ENCODE data around the gene EPS8. TPM values are rescaled to one million over a fixed set of nuclear protein-coding genes. Genes with fewer than 3 reads are reported as not detected.

The EPS8 gene
- polyA plus RNA-seq (ENCODE audit: insufficient read length) = 34.5 TPM

DNA sequence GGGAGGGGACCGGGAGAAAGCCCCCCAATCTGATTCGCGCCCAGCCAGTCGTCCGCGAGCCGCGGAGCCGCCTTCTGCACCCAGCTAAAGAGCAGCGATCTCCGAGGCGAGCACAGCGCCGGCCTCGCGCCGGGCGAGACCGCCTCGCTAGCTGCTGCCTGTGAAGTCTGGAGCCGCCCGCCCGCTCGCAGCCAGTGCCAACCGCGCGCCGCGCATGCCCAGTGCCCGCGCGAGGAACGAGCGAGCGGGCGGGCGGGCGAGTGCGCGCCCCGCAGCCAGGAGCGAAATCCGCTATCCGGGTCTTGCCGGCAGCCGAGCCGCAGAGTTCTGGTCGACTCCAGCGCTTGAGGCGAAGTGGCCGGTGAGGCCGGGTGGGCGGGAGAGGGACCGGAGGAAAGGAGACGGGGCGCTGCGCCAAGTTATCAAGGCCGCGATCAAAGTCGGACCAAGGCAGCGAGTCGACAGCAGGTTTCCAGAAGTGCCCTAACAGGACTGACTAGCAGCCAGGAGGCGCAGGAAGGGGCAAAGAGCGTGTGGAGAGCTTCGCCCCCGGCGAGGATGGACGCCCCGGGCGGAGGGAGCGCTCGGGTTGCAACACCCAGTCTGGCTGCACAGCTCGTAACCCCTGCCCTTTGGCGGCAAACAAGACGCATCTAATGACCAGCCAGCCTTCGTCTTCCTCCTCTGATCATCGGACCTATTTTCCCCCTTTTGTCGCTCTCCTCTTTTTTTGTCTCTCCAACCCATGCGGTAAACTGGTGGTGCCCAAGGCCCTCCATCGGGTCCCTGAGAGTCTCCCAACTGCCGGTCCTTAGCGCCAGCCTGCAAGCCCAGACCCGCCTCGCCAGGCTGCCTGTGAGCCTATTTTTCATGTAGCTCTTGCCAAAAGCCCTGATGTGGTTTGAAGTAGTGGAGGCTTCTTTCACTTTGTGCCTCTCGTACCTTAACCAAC is at the start of gene EPS8:
TSS of gene EPS8 (minus strand) at position 169 of the 952 bp plus-strand sequence. CDS start 106,437 bp downstream, outside the sequence.
- peak; percentile 93 for DNase-seq

DNA sequence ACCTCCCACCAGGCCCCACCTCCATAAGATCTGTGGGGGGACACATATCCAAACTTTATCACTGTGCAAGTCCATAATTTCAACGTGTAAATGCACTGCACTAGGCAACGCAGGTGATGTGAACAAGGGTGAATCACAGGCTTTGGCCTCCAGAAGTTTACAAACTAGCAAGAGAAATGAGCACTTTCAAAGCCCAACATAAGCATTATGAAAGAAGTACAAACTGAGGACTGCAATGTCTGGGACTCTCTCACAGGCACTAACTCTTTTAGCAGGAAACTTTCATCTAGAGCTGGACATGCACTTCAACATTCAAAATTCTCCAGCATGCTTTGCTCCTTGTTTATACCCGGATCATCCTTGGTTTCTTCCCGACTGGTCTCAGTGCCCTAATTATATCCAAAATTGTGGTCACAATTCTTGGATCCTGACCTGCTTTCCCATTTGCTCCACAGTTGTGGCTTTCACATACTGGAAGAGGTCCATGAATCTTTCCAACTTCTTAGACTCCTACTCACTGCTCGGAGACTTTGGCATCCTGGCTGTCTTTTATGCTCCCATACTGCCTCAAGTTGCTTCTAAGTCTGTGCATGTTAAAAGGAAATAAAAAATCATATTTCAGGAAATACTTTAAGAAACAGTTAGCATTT is 48.1 kb upstream of the EPS8 start:
- DNase-seq = peak; percentile 46

DNA sequence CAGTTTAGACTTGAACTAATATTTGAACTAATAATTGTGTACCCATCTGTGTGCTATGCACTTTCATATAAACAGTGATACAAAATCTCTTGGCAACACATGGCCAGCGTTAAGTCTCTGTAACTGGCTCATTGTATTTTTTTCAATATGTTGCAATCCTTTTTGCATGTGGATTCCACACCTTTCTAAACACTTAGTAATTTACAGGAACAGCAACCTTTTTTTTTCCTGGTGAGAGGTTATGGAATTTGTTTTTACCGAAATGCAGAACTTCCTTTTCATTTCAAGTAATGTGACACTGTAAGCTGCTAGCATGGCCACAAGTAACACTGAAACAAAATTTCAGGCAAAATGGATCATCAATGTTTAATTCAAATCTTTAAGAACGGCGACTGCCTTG is 45.4 kb upstream of the EPS8 start:
- DNase-seq = no peak

DNA sequence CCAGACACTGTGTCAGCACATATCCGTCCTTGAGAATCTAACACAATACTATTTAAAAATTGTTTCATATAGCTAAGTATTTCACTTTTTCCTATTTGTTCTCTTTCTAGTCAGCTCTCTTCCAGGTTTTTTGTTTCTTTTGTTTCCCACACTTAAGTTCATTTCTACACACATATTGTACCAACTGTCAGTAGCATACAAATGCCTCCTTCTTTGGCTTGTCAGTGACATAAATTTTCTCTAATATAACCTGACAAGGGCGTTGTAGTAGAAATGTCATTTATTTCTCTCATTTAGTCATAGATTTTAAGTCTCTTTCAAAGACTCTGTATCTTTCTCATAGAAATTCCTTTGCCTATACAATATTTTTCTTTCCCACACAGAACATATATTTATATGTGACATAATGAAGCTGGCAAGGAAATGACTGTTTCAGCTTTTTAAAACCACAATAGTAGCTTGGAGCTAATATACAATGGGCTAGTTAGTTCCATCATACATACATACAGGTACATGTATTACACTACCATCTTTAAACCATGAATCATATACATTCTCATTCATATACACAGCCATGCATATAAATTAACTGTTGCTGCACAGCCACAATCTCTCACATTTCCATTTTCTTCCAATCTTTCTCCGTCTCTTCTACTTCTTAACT is 42.3 kb upstream of the EPS8 start:
- DNase-seq = no peak

DNA sequence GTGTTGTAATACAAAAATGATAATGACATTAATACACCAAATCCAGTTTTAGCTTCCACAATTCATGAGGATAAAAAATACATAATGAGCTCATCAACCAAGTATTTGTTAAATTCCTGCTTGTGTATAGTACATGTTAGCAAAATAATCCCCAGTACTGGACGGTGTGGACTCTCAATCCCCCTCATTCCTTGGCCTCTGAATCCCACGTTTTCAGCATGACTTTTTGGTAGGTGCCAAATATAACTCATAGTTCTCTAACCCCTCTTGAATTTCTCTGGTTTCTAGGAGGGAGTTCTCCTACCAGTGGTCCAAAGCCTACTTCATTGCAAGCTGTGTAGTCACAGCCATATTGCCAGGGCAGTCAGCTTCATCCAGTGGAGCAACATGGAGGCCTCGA is 41.4 kb upstream of the EPS8 start:
- DNase-seq = no peak

DNA sequence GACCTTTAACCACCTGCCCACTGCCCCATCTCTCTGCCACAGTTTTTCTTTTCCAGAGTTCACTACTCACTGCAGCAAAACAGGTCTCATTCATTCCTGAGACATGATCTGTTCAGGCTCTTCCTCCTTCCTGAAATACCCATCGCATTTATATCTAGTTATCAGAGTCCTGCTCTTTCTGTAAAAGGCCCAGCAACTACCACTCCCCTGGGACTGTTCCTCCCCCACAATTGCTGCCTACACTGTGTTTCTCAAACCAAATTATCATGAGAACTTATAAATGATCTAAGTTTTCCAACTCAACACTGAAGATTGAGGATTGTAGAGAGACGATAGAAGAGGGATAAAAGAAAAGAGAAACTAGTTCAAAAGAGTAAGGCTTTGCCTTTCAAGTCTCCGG is 40.8 kb upstream of the EPS8 start:
- no peak for DNase-seq

DNA sequence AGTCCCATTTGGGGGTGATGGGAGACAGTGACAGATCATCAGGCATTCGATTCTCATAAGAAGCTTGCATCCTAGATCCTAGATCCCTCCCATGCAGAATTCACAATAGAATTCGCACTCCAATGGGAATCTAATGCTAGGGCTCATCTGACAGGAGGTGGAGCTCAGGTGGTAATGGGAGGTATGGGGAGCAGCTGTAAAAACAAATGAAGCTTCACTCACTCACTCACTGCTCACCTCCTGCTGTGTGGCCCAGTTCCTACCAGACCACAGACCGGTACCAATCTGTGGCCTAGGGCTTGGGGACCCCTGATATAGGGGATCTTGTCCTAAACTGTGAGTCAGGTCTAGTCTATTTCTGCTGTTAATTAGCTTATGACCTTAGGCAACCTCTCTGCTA is 40.1 kb upstream of the EPS8 start:
- no peak for DNase-seq

DNA sequence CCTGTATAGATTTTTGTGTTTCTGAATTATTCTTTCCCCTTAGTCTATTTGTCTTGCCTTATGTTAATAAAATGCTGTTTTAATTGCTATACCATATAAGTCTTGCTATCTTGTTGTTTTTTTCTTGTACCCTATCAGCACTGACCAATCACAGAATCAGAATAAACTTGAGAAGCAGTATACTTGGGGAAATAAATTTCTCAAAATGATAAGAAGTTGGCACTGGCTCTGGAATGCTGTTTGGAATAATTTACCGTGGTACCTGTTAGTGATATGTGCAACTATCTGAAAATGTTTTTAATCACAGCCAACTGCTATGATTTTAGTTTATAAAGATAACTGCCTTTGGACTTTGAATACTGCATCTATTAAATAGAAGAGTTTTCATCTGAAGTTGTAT is 37.9 kb upstream of the EPS8 start:
- no peak for DNase-seq

DNA sequence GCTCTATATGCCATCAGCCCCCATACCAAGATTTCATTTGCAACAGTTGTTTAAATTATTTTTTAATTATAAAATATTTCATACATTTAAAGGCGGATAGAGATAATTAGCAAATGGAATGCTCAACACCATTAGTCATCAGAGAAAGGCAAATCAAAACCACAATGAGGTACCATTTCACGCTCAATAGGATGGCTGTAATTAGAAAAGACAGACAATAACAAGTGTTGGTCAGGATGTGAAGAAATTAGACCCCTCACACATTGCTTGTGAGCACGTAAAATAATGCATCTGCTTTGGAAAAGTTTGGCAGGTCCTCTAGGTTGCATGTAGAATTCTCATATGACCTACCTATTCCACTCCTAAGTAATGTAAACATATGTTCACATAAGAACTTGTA is 35.3 kb upstream of the EPS8 start:
- no peak for DNase-seq

DNA sequence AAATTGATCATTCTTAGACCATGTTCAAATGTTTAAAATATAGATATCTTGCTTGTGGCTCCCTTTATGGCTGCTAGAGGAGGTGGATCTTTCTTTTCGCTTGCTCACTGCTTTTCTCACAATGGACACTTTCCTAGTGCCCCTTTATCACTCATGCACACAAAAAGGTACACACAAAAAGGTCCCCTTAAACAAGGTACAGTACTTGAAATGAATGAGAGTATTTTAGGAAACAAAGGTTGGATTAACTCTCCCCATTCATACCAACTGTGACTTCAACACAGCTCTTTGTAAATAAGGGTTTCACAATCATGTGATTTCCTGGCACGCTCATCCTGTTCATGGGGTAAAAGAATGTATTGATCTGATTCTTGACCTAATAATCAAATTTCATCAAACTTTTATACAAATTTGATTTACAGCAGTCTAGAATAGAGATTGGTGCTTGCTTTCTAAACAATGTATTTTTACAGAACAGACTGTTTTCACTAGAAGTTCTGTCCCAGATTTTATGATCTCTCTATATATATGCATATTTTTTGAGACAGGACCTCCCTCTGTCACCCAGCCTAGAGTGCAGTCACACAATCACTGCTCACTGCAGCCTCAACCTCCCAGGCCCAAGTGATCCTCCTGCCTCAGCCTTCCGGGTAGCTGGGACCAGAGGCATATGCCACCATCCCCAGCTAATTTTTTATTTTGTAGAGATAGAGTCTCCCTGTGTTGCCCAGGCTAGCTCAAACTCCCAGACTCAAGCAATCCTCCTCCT is 34.4 kb upstream of the EPS8 start:
- no peak for DNase-seq

DNA sequence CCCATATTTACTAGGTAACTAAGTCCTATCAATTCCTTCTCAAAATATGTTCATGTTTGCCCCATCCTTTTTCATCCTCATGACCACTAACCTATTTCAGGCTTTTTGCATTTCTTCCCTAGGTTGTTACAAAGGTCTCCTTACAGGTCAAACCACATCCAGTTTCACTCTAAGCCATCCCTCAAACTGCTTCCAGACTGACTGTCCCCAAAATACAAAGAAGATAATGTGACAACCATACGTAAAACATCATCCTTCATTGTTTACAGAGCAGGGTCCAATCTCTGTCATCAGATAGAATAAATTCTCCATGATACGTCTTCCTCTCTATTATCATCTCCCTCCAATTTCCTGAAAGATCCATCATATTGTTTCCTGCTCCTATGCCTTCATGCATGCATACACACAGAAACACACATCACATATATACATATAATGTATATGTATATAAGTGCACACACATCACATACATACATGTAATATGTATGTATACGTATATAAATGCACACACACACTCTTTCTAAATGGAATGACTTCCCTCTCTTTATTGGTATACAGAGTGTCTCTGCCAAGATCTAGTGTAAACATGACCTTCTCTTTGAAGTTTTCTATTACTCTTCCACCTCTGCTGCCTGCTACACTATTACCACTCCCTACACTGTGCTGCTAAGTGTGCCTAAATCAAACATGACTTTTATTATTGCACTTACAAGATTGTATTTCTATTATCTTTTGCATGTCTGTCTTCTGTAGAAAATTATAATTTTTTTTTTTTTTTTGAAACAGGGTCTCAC is 30.7 kb upstream of the EPS8 start:
- DNase-seq = no peak

DNA sequence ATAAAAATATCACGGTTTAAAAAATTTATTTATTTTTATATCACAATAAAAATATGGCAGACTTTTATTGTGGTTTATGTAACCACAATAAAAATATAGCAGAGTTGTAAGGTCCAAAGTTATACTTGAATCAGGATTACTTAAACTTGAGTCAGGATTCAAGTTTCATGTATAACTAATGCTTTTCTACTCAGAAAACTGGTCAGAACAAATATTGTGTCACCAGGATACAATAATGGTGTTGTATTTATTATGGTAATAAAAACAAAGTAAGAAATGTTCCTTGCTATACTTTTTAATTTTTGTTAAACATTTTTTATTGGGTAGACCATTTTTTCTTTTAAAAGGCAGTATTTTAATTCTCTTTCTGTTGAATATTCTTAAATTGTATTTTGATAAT is 29.2 kb upstream of the EPS8 start:
- no peak for DNase-seq

DNA sequence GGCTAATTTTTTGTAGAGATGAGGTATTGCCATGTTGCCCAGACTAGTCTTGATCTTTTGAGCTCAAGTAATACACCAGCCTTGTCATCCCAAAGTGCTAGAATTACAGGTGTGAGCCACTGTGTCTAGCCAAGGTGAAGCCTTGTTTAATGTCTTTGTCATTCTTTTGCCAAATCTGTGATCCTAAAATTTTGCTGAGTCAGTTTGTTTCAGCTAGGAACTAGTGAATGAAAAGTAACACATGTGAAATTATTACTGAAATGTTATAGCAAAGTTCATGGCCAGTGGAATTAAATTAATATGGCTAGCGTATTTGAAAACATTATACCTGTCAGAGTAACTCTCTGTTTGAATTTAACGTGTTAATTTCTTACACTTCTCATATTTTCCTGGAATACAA is 26.5 kb upstream of the EPS8 start:
- no peak for DNase-seq

DNA sequence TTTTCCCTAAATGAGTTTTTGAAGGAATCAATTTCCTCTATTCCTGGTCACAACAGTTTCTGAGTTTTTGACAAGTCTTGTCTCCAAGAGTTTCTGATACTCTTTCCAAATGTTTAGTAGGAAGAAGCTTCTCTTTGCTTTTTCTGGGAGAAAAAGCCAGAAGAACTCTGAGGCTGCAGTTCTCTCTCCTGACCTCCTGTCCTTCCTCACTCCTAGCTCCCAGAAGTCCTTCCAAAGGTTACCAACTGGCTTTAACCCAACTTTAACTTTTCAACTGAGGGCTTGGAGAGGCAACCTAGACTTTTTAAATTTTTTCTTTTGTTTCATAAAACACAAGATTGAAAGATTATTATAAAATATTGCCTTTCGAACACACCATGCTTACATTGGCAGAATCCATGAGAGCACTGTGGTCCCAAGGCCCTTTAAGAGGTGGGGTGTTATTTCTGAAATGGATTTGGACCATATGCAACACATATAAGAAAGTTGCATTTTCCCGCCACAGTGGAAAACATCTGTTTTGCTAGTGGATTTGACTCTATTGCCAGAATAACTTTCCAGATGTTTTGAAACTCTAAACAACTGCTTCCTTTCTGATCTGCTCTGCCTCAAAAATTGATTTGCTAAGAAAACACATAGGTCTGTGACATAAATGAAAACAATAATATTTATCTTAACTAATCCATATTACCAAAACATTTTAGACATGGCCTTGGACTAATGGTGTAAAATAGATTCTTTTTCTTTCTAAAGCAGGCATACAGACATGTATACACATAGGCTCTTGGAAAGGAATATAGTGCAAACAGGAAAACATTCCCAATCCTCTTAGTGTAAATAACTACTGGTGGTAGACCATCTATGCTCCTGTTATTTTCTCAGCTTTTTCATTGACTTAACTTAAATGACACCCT is 22.3 kb upstream of the EPS8 start:
- peak; percentile 87 for DNase-seq

DNA sequence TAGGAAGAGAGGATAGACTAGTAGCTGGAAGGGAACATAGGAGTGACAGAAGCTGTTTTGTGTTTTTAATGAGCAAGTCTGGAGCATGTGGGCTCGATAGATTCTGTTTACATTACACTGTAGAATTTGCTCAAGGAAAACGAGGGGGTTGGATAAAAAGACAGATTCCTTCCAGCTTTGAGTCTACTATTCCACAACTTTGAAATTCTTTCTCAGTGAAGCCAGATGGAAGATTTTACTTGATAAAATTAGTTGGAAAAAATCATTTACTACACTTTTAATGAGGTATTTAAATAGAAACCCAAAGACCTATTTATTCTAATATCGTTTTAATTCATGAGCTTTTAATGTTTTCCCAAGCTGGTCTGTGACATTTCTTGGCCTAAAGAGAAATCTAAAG is 19.5 kb upstream of the EPS8 start:
- DNase-seq = no peak

DNA sequence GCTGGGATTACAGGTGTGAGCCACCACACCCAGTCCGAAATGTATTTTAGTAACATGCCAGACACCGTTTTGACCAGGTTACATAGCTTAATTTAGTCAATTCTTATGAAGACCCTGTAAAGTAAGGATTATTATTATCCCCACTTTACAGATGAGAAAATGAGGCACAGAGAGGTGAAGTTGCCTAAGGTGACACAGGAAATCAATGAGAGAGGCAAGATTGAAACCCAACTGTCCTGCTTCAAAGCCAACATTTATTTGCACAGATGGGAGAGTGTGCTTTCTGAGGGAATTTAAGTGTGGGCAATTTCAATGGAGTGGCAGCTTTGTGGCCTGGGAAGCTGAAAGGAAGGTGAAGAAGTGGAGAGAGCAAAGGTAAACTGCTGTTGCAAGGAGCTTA is 19.1 kb upstream of the EPS8 start:
- no peak for DNase-seq

DNA sequence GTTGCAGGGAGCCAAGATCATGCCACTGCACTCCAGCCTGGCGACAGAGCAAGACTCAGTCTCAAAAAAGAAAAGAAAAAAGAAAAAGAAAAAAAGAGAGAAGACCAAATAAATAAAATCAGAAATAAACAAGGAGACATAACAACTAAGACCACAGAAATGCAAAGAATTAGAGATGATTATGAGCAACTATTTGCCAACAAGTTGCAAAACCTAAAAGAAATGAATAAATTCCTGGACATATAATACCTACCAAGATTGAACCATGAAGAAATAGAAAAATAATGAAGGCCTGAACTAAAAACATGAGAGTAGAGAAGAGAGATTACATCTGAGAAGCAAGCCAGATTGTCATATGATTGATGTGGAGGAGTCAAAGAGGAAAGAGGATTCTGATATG is 17.6 kb upstream of the EPS8 start:
- DNase-seq = no peak

DNA sequence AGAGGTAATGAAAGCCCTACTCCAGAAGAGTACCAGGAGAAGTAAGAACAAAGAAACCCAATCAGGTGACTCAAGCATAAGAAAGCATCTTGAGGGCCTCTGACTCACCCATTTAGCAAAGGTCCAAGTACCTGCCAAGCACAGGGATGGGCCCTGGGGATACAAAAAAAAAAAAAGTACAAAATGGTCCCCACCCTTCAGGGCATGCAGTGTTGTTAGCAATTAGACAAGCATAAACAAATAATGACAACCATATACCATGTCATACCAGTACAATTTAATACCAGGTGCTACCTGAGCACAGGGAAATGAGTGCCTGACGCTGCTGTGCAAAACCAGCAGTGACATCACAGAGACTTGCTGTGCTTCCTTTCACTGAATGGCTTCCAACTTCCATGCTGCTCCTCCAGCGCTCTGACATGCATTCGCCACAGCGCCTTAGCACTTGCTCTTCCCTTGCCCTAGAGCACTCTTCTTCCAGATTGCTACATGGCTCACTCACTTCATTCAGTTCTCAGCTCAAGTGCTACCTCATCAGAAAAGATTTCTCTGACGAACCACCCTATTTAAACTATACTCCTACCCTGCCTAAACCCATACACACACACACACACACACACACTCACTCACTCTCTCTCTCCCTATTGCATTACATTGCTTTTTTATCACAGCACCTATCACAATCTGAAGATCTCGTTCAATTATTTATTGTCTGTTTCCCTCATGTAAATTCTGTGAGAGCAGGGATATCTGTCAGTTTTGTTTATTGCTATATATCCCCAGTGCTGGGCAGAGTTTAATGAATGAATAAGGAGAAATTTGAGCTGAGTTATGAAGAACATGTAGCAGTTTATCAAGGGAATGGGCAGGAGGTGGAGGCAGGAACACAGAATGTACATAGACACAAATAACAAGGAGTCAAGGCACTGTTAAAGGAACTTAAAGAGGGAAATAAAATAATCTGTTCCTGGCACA is 12.9 kb upstream of the EPS8 start:
- no peak for DNase-seq

DNA sequence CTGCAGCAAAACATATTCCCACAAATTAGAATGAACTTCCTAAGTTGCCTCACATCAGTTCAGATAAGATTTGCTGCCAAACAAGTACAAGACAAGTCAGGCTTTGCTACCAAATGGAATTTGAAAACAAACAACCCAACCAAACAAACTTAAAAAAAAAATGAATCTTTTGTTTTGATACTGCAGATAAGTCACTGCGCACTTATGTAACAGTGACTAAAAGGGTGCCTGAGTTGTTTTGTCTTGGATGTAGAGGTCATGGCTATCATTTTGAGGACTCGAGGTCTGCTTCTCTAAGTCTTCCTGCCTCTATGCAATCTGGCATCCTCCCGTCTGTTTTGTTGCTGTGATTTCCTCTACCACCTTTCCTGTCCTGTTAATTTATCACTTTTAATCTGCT is 11.1 kb upstream of the EPS8 start:
- no peak for DNase-seq
